ENCODE data around the gene PODXL2. TPM values are rescaled to one million over a fixed set of nuclear protein-coding genes. Genes with fewer than 3 reads are reported as not detected.
"Not testable (repeated sequence)": the region's sequence is repeated elsewhere in the genome, so short reads cannot be mapped to it uniquely, and the experiment has no call there.

The PODXL2 gene
- total and polyA plus RNA-seq, 4 experiments from 2014 or later = 3.3 to 8.0 (median 5.5) TPM

- H3K4me3 ChIP-seq (ENCODE audit: low read length in 2 of 2); DNase-seq; H3K27ac Mint-ChIP-seq; H3K4me3 Mint-ChIP-seq; H3K27ac ChIP-seq (ENCODE audit: low read depth, low read length); H3K27me3 Mint-ChIP-seq; H3K4me1 ChIP-seq (ENCODE audit: insufficient read depth, low read length); POLR2A ChIA-PET (ENCODE audit: partially characterized antibody); H3K27me3 ChIP-seq (ENCODE audit: insufficient read depth, low read length); H3K9me3 ChIP-seq (ENCODE audit: control insufficient read depth in 1 of 2, low read length in 2 of 2); intact Hi-C loops (cut with micrococcal nuclease); H3K9me3 Mint-ChIP-seq: not testable (repeated sequence)
- H3K4me1 Mint-ChIP-seq = peaks cover 0 to 15% (median 2%) of the 10 kb centered on the region in 4 donors
- H3K36me3 Mint-ChIP-seq = peaks cover 28 to 44% of the 10 kb centered on the region in 2 donors
- H3K36me3 ChIP-seq (ENCODE audit: insufficient read depth, low read length) = peaks cover 10% of the 10 kb centered on the region
- CTCF ChIA-PET (ENCODE audit: partially characterized antibody) = interaction anchor here (0.9 to 2.0 kb wide), 2 partner anchors 30 to 58 kb away, joined by 4 to 5 read pairs; no protein-coding TSS in a partner anchor
Observed at GRCh38 chr3:127605547-127605946, 23.4 kb upstream of the PODXL2 start.

DNA sequence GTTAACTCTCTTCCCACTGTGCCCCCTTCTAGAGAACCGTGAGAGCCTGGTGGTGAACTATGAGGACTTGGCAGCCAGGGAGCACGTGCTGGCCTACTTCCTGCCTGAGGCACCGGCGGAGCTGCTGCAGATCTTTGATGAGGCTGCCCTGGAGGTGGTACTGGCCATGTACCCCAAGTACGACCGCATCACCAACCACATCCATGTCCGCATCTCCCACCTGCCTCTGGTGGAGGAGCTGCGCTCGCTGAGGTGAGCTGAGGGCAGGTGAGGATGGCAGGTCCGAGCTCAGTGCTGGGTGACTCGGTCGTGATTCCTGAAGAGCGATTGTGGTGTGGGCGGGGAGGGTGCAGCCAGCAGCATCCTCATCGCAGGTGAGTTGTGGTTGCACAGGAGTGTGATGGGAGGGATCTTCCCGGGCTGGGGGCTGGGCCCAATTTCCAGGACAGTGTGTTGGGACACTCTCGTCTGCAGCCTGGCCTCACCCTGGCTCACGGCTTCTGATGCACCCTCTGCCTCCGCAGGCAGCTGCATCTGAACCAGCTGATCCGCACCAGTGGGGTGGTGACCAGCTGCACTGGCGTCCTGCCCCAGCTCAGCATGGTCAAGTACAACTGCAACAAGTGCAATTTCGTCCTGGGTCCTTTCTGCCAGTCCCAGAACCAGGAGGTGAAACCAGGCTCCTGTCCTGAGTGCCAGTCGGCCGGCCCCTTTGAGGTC is 22.7 kb upstream of the PODXL2 start:
- H3K4me3 Mint-ChIP-seq = no peak overlapping the region
- Histone ChIP-seq H3K27me3 (ENCODE audit: insufficient read depth, low read length) (no peaks in the 10 kb centered on the region), H3K4me1 (ENCODE audit: insufficient read depth, low read length) (no peaks in the 10 kb centered on the region), H3K9me3 (ENCODE audit: control insufficient read depth in 1 of 2, low read length in 2 of 2) (no peaks in the 10 kb centered on the region), H3K4me3 (ENCODE audit: low read length in 2 of 2) (no peak overlapping the region), H3K36me3 (ENCODE audit: insufficient read depth, low read length) (peaks cover 15% of the 10 kb centered on the region), H3K27ac (ENCODE audit: low read depth, low read length) (no peak overlapping the region)
- H3K27ac Mint-ChIP-seq = no peak overlapping the region
- no peaks in the 10 kb centered on the region for H3K27me3 Mint-ChIP-seq
- H3K36me3 Mint-ChIP-seq = peaks cover 32 to 46% of the 10 kb centered on the region in 2 donors
- no peaks in the 10 kb centered on the region for H3K9me3 Mint-ChIP-seq
- H3K4me1 Mint-ChIP-seq = peaks cover 0 to 15% (median 2%) of the 10 kb centered on the region in 4 donors
- intact Hi-C loops (cut with micrococcal nuclease) = no loop called here
- DNase-seq = no peak
- POLR2A ChIA-PET (ENCODE audit: partially characterized antibody) = no interaction called here
- CTCF ChIA-PET (ENCODE audit: partially characterized antibody) = interaction anchor here (0.8 to 2.0 kb wide), 3 partner anchors 19 to 59 kb away, joined by 3 to 5 read pairs (median 4); no protein-coding TSS in a partner anchor

DNA sequence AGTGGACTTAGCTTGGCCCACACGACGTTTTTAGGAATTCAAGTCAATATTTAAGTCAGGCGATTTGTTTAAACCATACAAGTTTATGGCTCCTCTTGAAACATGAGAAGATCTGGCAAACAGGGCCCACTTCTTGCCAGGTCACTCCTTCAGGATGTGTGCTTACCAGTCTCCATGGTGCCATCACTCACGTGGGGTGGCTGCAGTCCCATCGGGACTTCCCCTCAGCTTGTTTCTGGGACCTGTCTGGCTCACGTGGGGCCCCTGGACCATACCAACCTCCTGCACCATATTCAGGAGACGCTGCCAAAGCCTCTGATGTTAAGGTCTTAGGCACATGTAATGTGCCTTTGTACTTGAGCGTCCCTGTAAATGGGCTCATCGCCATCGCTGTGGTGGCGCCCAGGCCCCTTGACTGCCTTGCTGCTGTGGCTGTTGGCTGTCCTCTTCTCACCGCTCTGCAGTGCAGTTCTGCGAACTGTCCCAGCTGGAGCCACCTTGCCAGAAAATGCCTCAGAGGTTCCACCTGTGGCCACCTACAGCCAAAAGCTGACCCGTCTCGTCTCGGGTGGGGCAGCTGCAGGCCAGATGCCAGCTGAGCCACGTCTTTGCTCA is 21.9 kb upstream of the PODXL2 start:
- peaks cover 32 to 50% of the 10 kb centered on the region in 2 donors for H3K36me3 Mint-ChIP-seq

DNA sequence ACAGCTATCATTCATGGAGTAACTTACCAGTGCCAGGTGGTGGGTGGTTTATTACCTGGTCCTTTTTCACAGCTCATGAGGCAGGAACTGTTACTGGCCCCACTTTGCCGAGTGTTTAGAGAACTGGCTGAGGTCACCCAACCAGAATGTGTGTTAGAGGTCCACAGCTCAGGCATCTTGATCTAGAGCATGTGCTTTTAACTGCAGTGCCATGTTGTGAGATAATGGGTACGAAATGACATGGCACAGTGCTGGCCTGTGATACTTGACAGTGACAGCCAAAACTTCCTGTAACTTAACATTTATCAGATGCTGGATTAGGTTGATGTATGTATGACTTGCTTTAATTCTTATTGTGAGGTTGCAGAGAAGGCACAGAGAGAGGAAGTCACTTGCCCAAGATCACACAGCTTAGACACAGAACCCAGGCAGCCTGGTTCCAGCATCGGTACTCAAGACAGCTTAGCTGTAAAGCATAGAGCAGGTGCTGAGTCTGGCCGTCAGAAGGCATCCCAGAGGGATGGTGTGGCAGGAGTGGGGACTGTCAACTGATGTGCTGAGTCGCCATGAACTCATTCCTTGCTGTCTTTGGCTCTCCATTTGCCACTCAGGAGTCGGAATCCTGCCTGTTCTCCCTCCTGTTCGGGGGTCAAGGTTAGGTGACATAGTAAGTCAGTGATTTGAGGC is 21.2 kb upstream of the PODXL2 start:
- H3K27ac Mint-ChIP-seq = no peak overlapping the region

More for the DNA sequence above, 21.9 kb upstream of the PODXL2 start:
- Histone ChIP-seq H3K27ac (ENCODE audit: low read depth, low read length) (no peak overlapping the region), H3K4me3 (ENCODE audit: low read length in 2 of 2) (no peak overlapping the region), H3K9me3 (ENCODE audit: control insufficient read depth in 1 of 2, low read length in 2 of 2) (no peaks in the 10 kb centered on the region), H3K27me3 (ENCODE audit: insufficient read depth, low read length) (no peaks in the 10 kb centered on the region), H3K4me1 (ENCODE audit: insufficient read depth, low read length) (no peaks in the 10 kb centered on the region), H3K36me3 (ENCODE audit: insufficient read depth, low read length) (peaks cover 15% of the 10 kb centered on the region)
- no peaks in the 10 kb centered on the region for H3K9me3 Mint-ChIP-seq
- H3K4me1 Mint-ChIP-seq = peaks cover 0 to 9% (median 2%) of the 10 kb centered on the region in 4 donors
- intact Hi-C loops (cut with micrococcal nuclease) = no loop called here
- H3K27me3 Mint-ChIP-seq = no peaks in the 10 kb centered on the region
- CTCF ChIA-PET (ENCODE audit: partially characterized antibody) = interaction anchor here (0.8 to 1.3 kb wide), 3 partner anchors 20 to 44 kb away, joined by 3 read pairs; no protein-coding TSS in a partner anchor
- H3K27ac Mint-ChIP-seq = peak overlapping the region in 2 of 7 donors; percentile 18 to 29
- no peak overlapping the region for H3K4me3 Mint-ChIP-seq
- no peak for DNase-seq
- POLR2A ChIA-PET (ENCODE audit: partially characterized antibody) = no interaction called here

DNA sequence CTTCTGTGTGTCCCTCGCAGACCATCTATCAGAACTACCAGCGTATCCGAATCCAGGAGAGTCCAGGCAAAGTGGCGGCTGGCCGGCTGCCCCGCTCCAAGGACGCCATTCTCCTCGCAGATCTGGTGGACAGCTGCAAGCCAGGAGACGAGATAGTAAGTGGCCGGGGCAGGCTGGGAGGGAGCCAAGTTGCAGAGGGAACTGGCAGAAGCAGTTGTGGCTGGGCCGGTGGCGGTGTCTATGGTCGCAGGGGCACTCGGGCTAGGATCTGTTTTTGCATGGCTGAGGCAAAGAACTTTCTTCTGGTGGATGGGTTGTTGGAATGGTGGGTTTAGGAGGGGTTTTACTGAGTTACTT is 20.6 kb upstream of the PODXL2 start:
- peaks cover 15% of the 10 kb centered on the region for H3K36me3 ChIP-seq (ENCODE audit: insufficient read depth, low read length)
- DNase-seq = no peak
- CTCF ChIA-PET (ENCODE audit: partially characterized antibody) = interaction anchor here (1.4 to 1.5 kb wide), 2 partner anchors 9 to 33 kb away, joined by 3 to 4 read pairs; no protein-coding TSS in a partner anchor

More for the DNA sequence above, 21.2 kb upstream of the PODXL2 start:
- H3K27me3 Mint-ChIP-seq = no peaks in the 10 kb centered on the region
- Histone ChIP-seq H3K36me3 (ENCODE audit: insufficient read depth, low read length) (peaks cover 15% of the 10 kb centered on the region), H3K27me3 (ENCODE audit: insufficient read depth, low read length) (no peaks in the 10 kb centered on the region), H3K4me1 (ENCODE audit: insufficient read depth, low read length) (no peaks in the 10 kb centered on the region), H3K27ac (ENCODE audit: low read depth, low read length) (no peak overlapping the region), H3K9me3 (ENCODE audit: control insufficient read depth in 1 of 2, low read length in 2 of 2) (no peaks in the 10 kb centered on the region), H3K4me3 (ENCODE audit: low read length in 2 of 2) (no peak overlapping the region)
- DNase-seq = no peak
- CTCF ChIA-PET (ENCODE audit: partially characterized antibody) = interaction anchor here (1.0 to 1.5 kb wide), 4 partner anchors 8 to 43 kb away, joined by 3 to 4 read pairs (median 3); no protein-coding TSS in a partner anchor
- H3K4me1 Mint-ChIP-seq = peaks cover 0 to 4% (median 2%) of the 10 kb centered on the region in 4 donors
- peaks cover 37 to 52% of the 10 kb centered on the region in 2 donors for H3K36me3 Mint-ChIP-seq
- intact Hi-C loops (cut with micrococcal nuclease) = no loop called here
- POLR2A ChIA-PET (ENCODE audit: partially characterized antibody) = no interaction called here
- no peaks in the 10 kb centered on the region for H3K9me3 Mint-ChIP-seq
- H3K4me3 Mint-ChIP-seq = no peak overlapping the region

GRCh38 chr3:127610105-127610504 is 18.9 kb upstream of the PODXL2 start:
- Mint-ChIP-seq H3K4me3 (no peak overlapping the region), H3K27ac (no peak overlapping the region), H3K27me3 (no peaks in the 10 kb centered on the region), H3K4me1 (peaks cover 0 to 2% (median 0%) of the 10 kb centered on the region in 4 donors), H3K9me3 (no peaks in the 10 kb centered on the region), H3K36me3 (peaks cover 45 to 47% of the 10 kb centered on the region in 2 donors)
- Histone ChIP-seq H3K4me1 (ENCODE audit: insufficient read depth, low read length) (no peaks in the 10 kb centered on the region), H3K27me3 (ENCODE audit: insufficient read depth, low read length) (no peaks in the 10 kb centered on the region), H3K9me3 (ENCODE audit: control insufficient read depth in 1 of 2, low read length in 2 of 2) (no peaks in the 10 kb centered on the region), H3K4me3 (ENCODE audit: low read length in 2 of 2) (no peak overlapping the region), H3K27ac (ENCODE audit: low read depth, low read length) (no peak overlapping the region), H3K36me3 (ENCODE audit: insufficient read depth, low read length) (peaks cover 15% of the 10 kb centered on the region)
- CTCF ChIA-PET (ENCODE audit: partially characterized antibody) = interaction anchor here (0.5 to 2.0 kb wide), 2 partner anchors 35 to 38 kb away, joined by 3 to 8 read pairs; no protein-coding TSS in a partner anchor
- POLR2A ChIA-PET (ENCODE audit: partially characterized antibody) = no interaction called here
- DNase-seq = no peak
- intact Hi-C loops (cut with micrococcal nuclease) = no loop called here

More for the DNA sequence above, 20.6 kb upstream of the PODXL2 start:
- H3K4me1 Mint-ChIP-seq = peaks cover 0 to 4% (median 2%) of the 10 kb centered on the region in 4 donors
- no peak overlapping the region for H3K27ac ChIP-seq (ENCODE audit: low read depth, low read length)
- H3K27me3 Mint-ChIP-seq = no peaks in the 10 kb centered on the region
- no peaks in the 10 kb centered on the region for H3K9me3 Mint-ChIP-seq
- no peaks in the 10 kb centered on the region for H3K27me3 ChIP-seq (ENCODE audit: insufficient read depth, low read length)
- no peak overlapping the region for H3K4me3 ChIP-seq (ENCODE audit: low read length in 2 of 2)
- no peak overlapping the region for H3K4me3 Mint-ChIP-seq
- no peak overlapping the region for H3K27ac Mint-ChIP-seq
- intact Hi-C loops (cut with micrococcal nuclease) = no loop called here
- no peaks in the 10 kb centered on the region for H3K4me1 ChIP-seq (ENCODE audit: insufficient read depth, low read length)
- H3K36me3 Mint-ChIP-seq = peaks cover 42 to 54% of the 10 kb centered on the region in 2 donors
- POLR2A ChIA-PET (ENCODE audit: partially characterized antibody) = no interaction called here
- no peaks in the 10 kb centered on the region for H3K9me3 ChIP-seq (ENCODE audit: control insufficient read depth in 1 of 2, low read length in 2 of 2)

DNA sequence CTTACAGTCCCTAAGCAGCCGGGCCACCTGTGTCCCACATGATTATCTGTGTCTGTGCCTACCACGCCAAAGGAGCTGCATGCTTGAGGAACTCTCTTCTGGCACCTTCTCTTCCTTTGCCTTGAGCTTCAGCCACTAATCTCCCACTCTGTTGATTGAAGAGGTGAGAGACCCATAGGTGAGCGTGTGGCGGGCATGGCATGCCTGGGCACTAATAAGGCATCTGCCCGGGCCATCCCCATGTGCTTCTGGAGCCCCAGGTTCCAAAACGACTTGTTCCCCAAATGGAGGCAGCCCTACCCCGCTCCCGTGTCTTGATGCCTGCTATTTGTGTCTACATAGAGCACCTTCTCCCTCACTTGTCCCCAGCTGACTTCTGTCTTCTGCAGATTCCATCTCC is 17.7 kb upstream of the PODXL2 start:
- Mint-ChIP-seq H3K9me3 (no peaks in the 10 kb centered on the region), H3K27me3 (no peaks in the 10 kb centered on the region), H3K4me1 (peaks cover 0 to 2% (median 0%) of the 10 kb centered on the region in 4 donors), H3K4me3 (no peak overlapping the region), H3K36me3 (peaks cover 41 to 51% of the 10 kb centered on the region in 2 donors), H3K27ac (no peak overlapping the region)
- H3K4me1 ChIP-seq (ENCODE audit: insufficient read depth, low read length) = no peaks in the 10 kb centered on the region
- CTCF ChIA-PET (ENCODE audit: partially characterized antibody) = interaction anchor here (2.0 kb wide), 1 partner anchor 36 kb away, joined by 8 read pairs; no protein-coding TSS in a partner anchor
- no peaks in the 10 kb centered on the region for H3K27me3 ChIP-seq (ENCODE audit: insufficient read depth, low read length)
- peaks cover 11% of the 10 kb centered on the region for H3K36me3 ChIP-seq (ENCODE audit: insufficient read depth, low read length)
- DNase-seq = no peak
- no peak overlapping the region for H3K4me3 ChIP-seq (ENCODE audit: low read length in 2 of 2)
- POLR2A ChIA-PET (ENCODE audit: partially characterized antibody) = interaction anchor here (1.4 kb wide), 1 partner anchor 61 kb away, joined by 3 read pairs; the partner anchor contains the start of gene ABTB1
- no peaks in the 10 kb centered on the region for H3K9me3 ChIP-seq (ENCODE audit: control insufficient read depth in 1 of 2, low read length in 2 of 2)
- H3K27ac ChIP-seq (ENCODE audit: low read depth, low read length) = no peak overlapping the region
- intact Hi-C loops (cut with micrococcal nuclease) = no loop called here
